ENCODE data around the gene LRP1. TPM values are rescaled to one million over a fixed set of nuclear protein-coding genes. Genes with fewer than 3 reads are reported as not detected.
A peak's percentile ranks its signal among the peaks of the same experiment; 100 is the strongest.

The LRP1 gene
- total RNA-seq, 1 donor from 2014 or later: 24.5 TPM

DNA sequence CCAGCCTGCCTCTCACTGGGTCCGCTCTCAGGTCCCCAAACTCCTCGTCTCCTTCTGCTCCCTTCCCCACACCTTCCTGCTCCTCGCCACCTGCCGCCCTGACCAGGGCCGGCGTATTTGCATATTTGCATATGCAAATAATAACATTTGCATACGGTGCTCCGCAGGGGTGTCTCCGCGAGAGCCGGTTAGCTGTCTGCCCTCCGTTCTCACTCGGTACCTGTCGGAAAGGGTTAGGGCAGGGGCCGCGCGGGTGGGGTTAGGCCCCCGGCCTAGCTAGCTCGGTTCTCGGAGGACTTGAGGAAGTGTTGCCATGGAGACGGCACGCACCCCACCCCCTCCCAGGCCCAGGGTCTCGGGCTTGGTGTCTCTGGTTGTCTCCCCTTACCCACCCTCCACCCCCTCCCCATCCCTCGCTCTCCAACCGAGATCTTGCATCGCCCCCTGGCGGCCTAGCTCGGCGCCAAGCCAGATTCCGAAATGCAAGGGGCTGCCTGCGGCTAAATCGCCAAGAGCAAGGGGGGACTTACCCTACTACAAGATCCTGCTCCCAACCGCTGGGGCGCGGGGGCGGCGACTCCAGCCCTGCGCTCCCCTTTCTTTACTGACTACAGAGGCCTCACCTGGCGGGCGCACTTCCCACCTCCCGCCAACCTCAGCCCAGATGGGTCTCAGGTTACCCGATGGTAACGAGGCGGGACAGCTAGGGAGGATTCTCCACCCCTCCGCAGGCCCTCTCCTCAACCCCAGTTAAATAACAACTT is 114.6 kb downstream of the LRP1 start:
- Histone ChIP-seq H3K27me3 (ENCODE audit: control insufficient read depth, insufficient read depth, low read length) (peaks cover 6% of the 10 kb centered on the region), H3K4me3 (ENCODE audit: low read depth, low read length) (peak overlapping the region; percentile 35), H3K36me3 (ENCODE audit: control insufficient read depth, insufficient read depth, low read length) (no peaks in the 10 kb centered on the region)
- TF ChIP-seq, protein P1, sequence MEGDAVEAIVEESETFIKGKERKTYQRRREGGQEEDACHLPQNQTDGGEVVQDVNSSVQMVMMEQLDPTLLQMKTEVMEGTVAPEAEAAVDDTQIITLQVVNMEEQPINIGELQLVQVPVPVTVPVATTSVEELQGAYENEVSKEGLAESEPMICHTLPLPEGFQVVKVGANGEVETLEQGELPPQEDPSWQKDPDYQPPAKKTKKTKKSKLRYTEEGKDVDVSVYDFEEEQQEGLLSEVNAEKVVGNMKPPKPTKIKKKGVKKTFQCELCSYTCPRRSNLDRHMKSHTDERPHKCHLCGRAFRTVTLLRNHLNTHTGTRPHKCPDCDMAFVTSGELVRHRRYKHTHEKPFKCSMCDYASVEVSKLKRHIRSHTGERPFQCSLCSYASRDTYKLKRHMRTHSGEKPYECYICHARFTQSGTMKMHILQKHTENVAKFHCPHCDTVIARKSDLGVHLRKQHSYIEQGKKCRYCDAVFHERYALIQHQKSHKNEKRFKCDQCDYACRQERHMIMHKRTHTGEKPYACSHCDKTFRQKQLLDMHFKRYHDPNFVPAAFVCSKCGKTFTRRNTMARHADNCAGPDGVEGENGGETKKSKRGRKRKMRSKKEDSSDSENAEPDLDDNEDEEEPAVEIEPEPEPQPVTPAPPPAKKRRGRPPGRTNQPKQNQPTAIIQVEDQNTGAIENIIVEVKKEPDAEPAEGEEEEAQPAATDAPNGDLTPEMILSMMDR (IDR thresholded peaks at IDR 0.05; ENCODE audit: insufficient read depth, low read length, severe bottlenecking): peak; percentile 73
- DNase-seq (ENCODE audit: low read depth) (peak; percentile 42), FAIRE-seq (no peak)

DNA sequence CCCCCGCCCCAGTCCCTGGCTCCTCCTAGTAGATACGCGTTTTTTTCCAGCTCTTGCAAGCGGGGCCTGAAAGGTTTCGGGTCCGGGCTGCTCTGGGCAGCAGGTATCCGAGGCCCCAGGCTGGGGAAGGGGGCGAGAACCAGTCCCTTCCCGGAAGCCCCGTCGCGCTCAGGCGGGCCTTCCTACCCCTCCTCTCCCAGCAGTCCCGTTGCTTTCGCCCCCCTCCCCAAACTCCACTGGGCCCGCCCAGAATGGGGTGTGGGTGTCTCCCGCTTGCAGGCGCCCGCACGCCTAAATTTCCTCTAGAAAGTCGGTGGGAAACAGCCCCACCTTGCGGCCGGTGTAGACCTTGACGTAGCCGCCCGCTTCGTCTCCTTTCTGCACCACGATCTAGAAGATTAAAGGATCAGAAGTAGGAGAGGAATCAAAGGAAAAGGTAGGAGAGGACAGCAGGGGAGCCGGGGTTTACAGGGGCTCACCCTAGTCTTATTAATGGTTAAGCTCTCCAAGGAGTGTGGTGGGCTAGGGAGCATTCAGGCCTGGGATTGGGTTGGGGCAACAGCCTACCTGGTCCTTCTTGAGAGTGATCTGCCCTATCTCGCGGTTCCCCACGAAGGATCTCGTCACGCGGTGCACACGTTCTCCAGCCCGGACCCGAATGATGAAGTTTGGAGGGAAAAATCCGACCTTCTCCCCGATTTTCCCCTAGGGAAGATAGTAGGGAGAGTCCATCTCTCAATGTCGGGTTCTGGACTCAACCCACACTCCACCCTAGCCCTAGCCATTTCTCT is 115.4 kb downstream of the LRP1 start:
- TF ChIP-seq, protein P1 (IDR thresholded peaks at IDR 0.05; ENCODE audit: insufficient read depth, low read length, severe bottlenecking): peak; percentile 79
- Histone ChIP-seq H3K36me3 (ENCODE audit: control insufficient read depth, insufficient read depth, low read length) (no peaks in the 10 kb centered on the region), H3K4me3 (ENCODE audit: low read depth, low read length) (peak overlapping the region; percentile 35), H3K27me3 (ENCODE audit: control insufficient read depth, insufficient read depth, low read length) (peaks cover 6% of the 10 kb centered on the region)
- FAIRE-seq (no peak), DNase-seq (ENCODE audit: low read depth) (peak; percentile 57)

DNA sequence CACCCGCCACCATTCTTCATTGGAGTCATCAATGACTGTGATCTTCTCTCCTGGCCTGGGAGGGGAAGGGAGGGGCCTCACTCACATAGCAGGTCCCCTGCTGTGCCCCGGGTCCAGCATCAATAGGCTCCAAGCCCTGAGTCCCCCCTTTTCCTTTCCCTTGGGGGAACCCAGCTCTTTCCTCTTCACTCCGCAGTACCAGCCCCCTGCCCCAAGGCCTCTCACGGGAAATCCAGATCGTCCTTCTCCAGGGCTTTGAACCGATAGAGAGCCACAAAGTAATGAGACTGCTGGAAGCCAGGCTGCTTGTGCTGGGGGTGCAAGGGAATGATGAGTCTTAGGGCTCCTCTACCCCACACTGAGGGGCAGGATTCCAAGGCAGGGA is 116.0 kb downstream of the LRP1 start:
- FAIRE-seq (no peak), DNase-seq (ENCODE audit: low read depth) (no peak)
- TF ChIP-seq, protein P1 (IDR thresholded peaks at IDR 0.05; ENCODE audit: insufficient read depth, low read length, severe bottlenecking): no peak
- Histone ChIP-seq H3K4me3 (ENCODE audit: low read depth, low read length) (no peak overlapping the region), H3K36me3 (ENCODE audit: control insufficient read depth, insufficient read depth, low read length) (no peaks in the 10 kb centered on the region), H3K27me3 (ENCODE audit: control insufficient read depth, insufficient read depth, low read length) (peaks cover 6% of the 10 kb centered on the region)

DNA sequence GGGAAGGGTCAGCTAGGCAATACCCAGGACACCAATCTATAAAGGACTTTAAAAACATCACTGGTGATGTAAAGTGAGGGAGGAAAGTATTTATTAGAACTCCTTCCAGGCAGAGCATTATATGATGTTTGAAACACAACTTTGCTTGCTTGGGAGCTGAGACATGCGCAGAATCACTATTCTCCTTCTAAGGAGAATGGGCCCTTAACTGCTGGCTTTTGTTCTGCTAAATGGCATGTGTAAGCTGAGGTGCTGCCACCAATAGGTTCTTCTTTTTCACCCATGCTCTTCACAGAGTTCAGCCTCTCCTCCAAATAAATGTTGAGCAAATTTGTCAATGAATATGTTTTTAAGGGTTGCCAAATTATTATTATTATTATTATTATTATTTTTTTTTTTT is 118.8 kb downstream of the LRP1 start:
- no peaks in the 10 kb centered on the region for H3K36me3 ChIP-seq (ENCODE audit: control insufficient read depth, insufficient read depth, low read length)
- peaks cover 3% of the 10 kb centered on the region for H3K27me3 ChIP-seq (ENCODE audit: control insufficient read depth, insufficient read depth, low read length)
- FAIRE-seq (no peak), DNase-seq (ENCODE audit: low read depth) (no peak)
- TF ChIP-seq, protein P1 (IDR thresholded peaks at IDR 0.05; ENCODE audit: insufficient read depth, low read length, severe bottlenecking): no peak
- H3K4me3 ChIP-seq (ENCODE audit: low read depth, low read length): no peak overlapping the region

DNA sequence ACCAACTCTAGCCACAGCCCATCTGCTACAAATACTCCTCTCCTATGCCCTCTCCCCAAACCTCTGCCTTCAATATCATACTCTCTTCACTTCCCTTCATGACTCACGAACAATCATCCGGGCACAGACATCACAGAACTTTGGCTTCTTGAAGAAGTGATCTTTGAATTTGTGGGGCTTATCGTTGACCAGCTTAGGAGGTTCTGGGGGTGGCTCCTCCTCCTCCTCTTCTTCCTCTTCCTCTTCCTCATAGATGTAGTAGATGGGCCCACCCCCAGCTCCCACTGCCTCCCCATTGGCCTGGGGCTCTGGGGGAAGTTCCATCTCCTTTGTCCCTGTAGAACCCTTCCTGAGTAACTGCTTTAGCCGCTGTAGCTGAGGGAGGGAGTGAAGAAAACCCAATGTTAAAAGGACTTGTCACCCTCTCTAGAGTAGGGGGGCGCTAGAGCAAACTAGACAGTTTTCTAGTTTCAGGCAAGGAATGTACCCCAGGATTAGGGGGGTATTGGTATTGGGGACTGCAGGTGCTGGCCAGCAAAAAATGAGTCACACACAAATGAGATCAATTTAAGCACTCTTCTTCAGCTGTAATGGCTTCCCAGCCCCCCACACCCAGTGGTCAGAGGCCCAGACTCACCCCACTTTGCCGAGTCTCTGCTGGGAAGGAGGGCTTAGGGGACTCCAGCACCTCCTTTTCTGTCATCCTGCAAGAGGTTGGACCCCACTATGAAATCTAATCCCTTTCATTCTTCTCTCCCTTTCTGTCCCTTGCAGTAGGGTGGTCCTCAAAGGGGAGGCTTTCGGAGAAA is 120.9 kb downstream of the LRP1 start:
- no peaks in the 10 kb centered on the region for H3K27me3 ChIP-seq (ENCODE audit: control insufficient read depth, insufficient read depth, low read length)
- H3K36me3 ChIP-seq (ENCODE audit: control insufficient read depth, insufficient read depth, low read length): no peaks in the 10 kb centered on the region
- H3K4me3 ChIP-seq (ENCODE audit: low read depth, low read length): no peak overlapping the region
- DNase-seq (ENCODE audit: low read depth): no peak
- TF ChIP-seq, protein P1 (IDR thresholded peaks at IDR 0.05; ENCODE audit: insufficient read depth, low read length, severe bottlenecking): no peak
- FAIRE-seq: no peak

Measured in bronchial epithelial cell (primary cell).